GM21825 (cell line): ENCODE measurements around the gene PRIM2.
A peak's percentile ranks its signal among the peaks of the same experiment; 100 is the strongest.
"Not testable (repeated sequence)": the region's sequence is repeated elsewhere in the genome, so short reads cannot be mapped to it uniquely, and the experiment has no call there.

Experiments used
- ATAC-seq: cut with Tn5 transposase; IDR thresholded peaks from one replicate; pipeline ENCODE4 v1.9.1; 2021; ENCODE audit warnings: mild to moderate bottlenecking, moderate library complexity; ENCODE audit not compliant: unreplicated experiment

PRIM2 gene

DNA sequence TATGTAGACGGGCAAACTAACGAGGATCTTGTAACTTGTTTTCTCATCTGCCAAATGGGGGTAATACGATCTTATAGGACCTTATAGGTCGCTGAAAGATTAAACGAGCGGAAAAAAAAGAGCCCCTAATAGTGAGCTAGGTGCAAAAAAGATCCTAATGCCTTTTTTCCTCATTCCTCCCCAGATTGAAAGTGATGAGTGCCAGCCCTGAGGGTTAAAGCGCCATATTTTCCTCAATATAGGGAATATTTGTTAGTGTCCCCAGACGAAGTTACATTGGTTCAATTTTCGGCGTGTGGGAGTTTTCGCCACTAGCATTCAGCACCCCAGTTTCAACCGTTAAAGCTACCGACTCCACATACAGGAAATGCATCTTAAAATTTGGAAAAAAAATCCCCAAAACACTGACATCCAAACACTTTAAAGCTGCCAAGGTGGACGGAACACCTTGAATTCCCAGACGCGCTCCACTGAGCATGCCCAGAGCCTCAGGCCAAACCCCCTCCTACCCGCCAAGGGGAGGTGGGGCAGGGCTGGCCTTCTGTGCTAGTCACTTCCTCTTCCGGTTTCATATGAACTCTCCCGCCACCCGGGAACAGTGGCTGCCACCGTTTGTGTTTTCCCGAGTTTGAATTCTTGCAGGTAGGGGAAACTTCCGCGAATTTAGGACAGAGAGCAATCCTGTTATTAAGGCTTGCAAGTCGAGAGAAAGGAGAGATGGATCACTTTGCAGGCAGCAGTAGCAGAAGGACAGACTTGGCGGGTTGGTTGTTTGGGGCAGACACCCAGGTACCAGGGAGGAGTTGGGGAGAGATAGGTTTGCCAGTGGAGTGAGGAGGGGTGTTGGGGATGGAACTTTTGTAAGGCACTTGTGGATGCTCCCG is at the start of gene PRIM2:
PRIM2 (plus strand) TSS at position 571 of the 884 bp plus-strand sequence. CDS start 816 bp downstream, outside the sequence.
- ATAC-seq: peak; percentile 88

DNA sequence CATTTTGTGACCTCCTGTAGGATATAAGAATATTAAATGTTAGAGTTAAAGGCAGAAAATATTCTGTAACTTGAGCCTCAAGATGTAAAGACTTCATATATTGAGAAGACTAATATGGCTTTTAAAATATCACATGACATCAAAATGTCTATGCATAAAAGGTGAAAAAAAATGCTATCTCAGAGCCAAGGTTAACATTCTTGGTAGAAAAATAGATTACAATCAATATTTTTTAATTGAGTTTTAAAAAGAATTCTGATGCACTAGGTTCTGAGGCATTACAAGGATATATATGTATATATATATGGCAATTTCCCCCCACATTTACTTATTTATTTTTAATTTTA is 49.2 kb upstream of the PRIM2 start:
- no peak for ATAC-seq

GRCh38 chr6:57274113-57274824 is 43.2 kb upstream of the PRIM2 start:
- ATAC-seq: not testable (repeated sequence)

DNA sequence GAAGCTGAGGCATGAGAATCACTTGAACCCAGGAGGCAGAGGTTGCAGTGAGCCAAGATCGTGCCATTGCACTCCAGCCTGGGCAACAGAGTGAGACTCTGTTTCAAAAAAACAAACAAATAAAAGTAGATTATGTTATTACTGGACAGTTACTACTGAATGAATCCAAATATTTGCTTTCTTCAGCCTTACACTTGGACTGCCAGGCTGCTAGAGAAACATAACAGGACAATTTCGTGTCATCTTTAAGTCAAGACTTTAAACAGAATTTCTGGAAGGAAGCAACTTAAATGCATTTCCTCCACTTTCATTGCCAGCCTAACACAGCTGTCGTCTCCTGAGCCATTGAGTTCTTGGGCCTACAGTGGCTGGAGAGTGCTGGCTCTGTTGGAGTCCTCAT is 42.0 kb upstream of the PRIM2 start:
- no peak for ATAC-seq

GRCh38 chr6:57276946-57277345 is 40.5 kb upstream of the PRIM2 start:
- ATAC-seq: no peak

GRCh38 chr6:57278570-57278969 is 38.9 kb upstream of the PRIM2 start:
- no peak for ATAC-seq

DNA sequence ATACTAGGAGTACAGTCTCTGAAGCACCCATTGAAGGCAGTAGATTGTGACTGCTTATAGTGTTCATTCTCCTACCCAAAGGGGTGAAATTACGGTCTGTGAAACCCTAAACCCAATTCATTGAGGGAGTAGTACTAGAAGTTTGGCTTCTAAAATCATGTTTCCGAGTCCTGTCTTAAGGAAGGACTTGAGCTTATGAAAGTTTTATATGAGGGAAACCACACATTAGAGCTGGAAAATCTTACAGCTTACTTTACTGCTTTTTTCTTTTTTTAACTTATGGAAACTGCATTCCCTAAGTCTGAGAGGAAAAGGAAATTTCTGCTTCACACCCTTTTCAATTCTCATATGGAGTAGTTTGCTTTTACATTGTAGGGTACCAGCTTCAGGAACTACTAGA is 38.4 kb upstream of the PRIM2 start:
- ATAC-seq: no peak

DNA sequence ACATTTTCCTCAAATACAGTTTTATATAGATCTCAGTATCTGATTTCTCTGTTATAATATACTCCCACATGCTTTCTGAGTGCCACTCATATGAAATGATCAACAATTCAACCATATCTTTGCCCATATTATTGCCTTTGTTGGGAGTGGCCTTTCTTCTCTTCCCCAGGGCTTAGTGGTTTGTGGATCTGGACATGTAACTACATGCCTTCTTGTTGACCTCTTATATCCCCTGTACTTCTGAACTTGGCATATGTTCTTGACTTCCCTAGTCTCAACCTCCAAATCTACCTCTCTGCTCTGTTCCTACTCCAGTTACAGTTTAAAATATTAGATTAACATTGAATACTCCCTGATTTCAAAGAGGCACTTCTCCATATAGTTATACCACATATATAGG is 34.3 kb upstream of the PRIM2 start:
- no peak for ATAC-seq

GRCh38 chr6:57283911-57284455 is 33.4 kb upstream of the PRIM2 start:
- no peak for ATAC-seq

- not testable (repeated sequence) for ATAC-seq
Observed at GRCh38 chr6:57288136-57288535, 29.3 kb upstream of the PRIM2 start.

- not testable (repeated sequence) for ATAC-seq
Observed at GRCh38 chr6:57293472-57293871, 24.0 kb upstream of the PRIM2 start.

- no peak for ATAC-seq
Observed at GRCh38 chr6:57294862-57295445, 22.5 kb upstream of the PRIM2 start.

DNA sequence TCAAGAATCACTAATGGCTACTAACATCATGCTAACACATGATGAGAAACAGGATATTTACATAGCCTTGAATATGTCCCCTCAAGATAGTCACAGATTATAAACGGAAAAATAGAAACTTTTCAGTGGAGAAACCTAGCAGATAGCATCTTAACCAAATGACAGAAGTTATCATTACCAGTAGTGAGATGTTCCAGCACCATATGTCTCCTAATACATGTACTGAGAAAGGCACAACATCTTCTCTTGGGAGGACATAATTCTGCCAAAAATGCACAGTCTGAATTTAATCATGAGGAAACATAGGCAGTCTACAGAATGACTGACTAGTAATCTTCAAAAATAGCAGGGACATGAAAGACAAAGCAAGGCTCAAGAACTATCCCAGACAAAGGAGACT is 19.9 kb upstream of the PRIM2 start:
- no peak for ATAC-seq

DNA sequence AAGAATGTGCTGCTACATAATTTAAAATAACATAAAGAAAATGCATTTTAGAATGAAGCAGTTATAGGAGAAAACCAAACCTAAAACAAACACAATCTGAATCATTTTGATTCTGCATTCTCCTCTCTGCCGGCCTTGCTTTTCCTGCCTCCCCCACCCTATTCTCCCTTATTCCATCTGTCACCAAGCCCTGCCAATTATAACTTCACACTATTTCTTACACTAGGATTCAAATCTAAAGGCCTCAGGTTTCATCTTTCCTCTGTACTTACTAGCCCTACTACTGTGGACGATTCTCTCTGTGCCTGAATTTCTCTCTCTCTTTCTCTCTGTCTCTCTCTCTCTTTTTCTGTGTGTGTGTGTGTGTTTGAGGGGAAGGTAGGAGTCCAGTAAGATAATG is 18.7 kb upstream of the PRIM2 start:
- no peak for ATAC-seq

DNA sequence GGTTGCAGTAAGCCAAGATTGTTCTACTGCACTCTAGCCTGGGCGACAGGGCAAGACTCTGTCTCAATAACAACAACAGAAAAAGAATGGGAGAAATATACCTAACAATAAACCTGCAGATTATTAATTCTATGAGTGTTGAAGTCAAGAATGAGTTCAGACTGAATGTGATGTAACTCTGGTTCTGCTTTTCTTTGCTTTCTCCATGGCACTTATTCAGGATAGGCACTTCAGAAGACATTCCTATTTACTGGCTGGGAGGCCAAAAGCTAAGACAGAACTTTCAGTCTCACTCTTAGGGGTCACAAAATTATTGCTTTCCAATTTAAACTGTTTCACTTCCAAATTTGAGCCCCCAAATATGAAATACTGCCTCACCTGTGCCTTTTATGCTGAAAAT is 15.7 kb upstream of the PRIM2 start:
- ATAC-seq: no peak

- ATAC-seq: no peak
Observed at GRCh38 chr6:57302477-57302876, 15.0 kb upstream of the PRIM2 start.

GRCh38 chr6:57303931-57304681 is 13.3 kb upstream of the PRIM2 start:
- no peak for ATAC-seq

DNA sequence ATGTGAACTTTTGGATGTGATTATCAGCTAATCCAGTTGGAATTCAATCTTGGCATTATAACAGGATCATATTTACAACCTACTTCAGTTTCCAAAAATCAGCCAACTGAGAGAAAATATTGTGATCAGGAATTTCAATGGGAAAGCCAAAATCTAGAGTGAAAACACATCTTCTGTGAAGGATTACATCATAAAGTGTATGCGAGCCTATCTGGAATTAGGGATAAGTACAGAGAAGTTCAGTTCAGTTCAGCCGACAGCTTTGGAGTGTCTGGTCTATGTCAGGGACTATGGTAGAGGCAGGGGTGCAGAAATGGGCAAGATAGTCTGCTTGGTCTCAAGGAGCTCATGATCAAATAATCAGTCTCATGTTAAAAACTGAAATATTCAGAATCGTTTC is 12.3 kb upstream of the PRIM2 start:
- ATAC-seq: no peak

GRCh38 chr6:57305761-57306160 is 11.7 kb upstream of the PRIM2 start:
- no peak for ATAC-seq

GRCh38 chr6:57306273-57306672 is 11.2 kb upstream of the PRIM2 start:
- ATAC-seq: no peak

DNA sequence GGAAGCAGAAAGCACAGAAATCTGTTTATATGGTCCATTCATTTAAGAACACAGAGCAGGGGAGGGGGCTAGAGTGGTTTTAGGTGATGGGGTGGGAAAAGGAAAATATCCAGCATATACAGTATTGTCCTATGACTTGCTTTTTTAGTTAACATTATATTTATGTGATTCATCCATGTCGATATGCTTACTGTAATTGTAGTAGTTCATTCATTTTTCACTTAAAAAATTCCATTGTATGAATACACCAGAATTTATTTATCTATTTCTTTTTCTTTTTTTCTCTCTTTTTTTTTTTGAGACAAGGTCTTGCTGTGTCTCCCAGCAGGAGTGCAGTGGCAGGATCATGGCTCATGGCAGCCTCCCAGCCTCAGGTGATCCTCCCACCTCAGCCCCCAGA is 9.6 kb upstream of the PRIM2 start:
- ATAC-seq: no peak
